NOMO-1 treated with dmso at 0.1 percent for 144 hours (cell line): ENCODE data around the gene HES4.
"Not testable (repeated sequence)": the region's sequence is repeated elsewhere in the genome, so short reads cannot be mapped to it uniquely, and the experiment has no call there.

Experiments
- DNase-seq: peaks from one replicate; lab custom pipeline; 2025; ENCODE audit not compliant: unreplicated experiment; lab: John Stamatoyannopoulos, UW

HES4 gene

GRCh38 chr1:981491-981954 is 18.4 kb downstream of the HES4 start:
- DNase-seq: no peak

- no peak for DNase-seq
Observed at GRCh38 chr1:980602-981395, 19.1 kb downstream of the HES4 start.

- DNase-seq: no peak
Observed at GRCh38 chr1:980137-980571, 19.7 kb downstream of the HES4 start.

- DNase-seq: no peak
Observed at GRCh38 chr1:979744-980072, 20.2 kb downstream of the HES4 start.

GRCh38 chr1:978835-979743 is 20.8 kb downstream of the HES4 start:
- DNase-seq: no peak

- DNase-seq: no peak
Observed at GRCh38 chr1:978069-978834, 21.6 kb downstream of the HES4 start.

- not testable (repeated sequence) for DNase-seq
Observed at GRCh38 chr1:976791-977190, 23.1 kb downstream of the HES4 start.

- peak; percentile 41 for DNase-seq
Observed at GRCh38 chr1:975896-976683, 23.8 kb downstream of the HES4 start.

- DNase-seq: no peak
Observed at GRCh38 chr1:975365-975764, 24.5 kb downstream of the HES4 start.

- no peak for DNase-seq
Observed at GRCh38 chr1:974687-975328, 25.1 kb downstream of the HES4 start.

GRCh38 chr1:974293-974640 is 25.6 kb downstream of the HES4 start:
- no peak for DNase-seq

GRCh38 chr1:973459-974292 is 26.2 kb downstream of the HES4 start:
- no peak for DNase-seq

GRCh38 chr1:972726-973458 is 27.0 kb downstream of the HES4 start:
- DNase-seq: no peak

GRCh38 chr1:971751-972506 is 28.0 kb downstream of the HES4 start:
- no peak for DNase-seq

- no peak for DNase-seq
Observed at GRCh38 chr1:970973-971730, 28.7 kb downstream of the HES4 start.

GRCh38 chr1:970242-970972 is 29.5 kb downstream of the HES4 start:
- no peak for DNase-seq
